Skeletal muscle cell (primary cell): ENCODE measurements around the gene WDFY4.

Source experiments
- DNase-seq: peaks from one replicate; pipeline ENCODE4 v3.0.0-alpha.2; 2010; ENCODE audit warnings: low read depth
- H3K4me3 ChIP-seq: 2 replicates; pipeline ENCODE4 v1.5.1; 2011; ENCODE audit warnings: low read depth, mild to moderate bottlenecking, control low read depth, low read length, moderate library complexity

Gene WDFY4

GRCh38 chr10:48944171-48944570 lies 259.5 kb downstream of the WDFY4 start:
- H3K4me3 ChIP-seq, result no peak overlapping the region
- no peak for DNase-seq

- H3K4me3 ChIP-seq, result no peak overlapping the region
- no peak for DNase-seq
Measured at GRCh38 chr10:48945441-48946130, 260.9 kb downstream of the WDFY4 start.

DNA sequence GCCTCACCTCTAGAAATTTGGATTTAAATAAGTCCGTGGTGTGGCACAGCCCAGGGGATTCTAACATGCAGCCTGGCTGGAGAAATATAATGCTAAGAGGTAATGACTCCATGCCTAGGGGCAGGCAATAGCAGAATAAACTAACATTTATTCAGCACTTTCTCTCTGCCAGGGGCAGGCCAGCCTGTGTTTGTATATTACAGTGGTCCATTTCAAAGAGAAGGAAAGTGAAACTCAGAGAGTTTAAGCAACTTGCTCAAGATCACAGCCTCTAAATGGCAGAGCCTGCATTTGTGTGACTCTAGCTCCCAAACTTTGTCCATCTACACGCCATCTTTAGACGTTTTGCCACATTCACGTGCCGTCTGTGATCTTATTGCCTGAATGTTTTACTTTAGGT lies 261.7 kb downstream of the WDFY4 start:
- no peak overlapping the region for H3K4me3 ChIP-seq
- DNase-seq, result no peak

DNA sequence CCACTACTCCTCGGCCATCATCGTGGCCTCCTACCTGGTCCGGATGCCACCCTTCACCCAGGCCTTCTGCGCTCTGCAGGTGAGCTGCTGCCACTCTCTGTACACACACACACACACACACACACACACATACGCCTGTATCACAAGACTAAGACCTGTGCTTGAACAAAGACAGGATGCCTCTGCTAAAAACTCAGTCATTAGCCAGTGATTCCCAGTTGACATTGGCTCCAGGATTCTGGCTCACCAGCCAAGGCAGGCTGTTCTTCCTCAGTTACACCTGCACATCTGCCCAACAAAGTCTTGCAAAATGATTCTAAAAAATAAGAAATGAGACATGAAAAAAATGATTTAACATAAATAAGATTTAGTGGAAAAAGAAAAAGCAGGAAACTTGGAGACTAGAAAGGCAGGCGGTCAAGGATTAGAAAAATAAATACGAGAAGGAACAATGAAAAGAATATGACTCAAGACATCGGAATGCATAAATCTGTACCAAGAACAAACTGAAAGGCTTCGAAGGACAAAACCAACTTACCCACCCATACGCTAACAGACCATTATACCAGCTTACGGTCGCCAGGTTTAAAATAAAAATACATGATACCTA lies 262.3 kb downstream of the WDFY4 start:
- DNase-seq, result no peak
- H3K4me3 ChIP-seq, result no peak overlapping the region

- no peak for DNase-seq
- H3K4me3 ChIP-seq, result no peak overlapping the region
Measured at GRCh38 chr10:48947690-48948469, 263.2 kb downstream of the WDFY4 start.

DNA sequence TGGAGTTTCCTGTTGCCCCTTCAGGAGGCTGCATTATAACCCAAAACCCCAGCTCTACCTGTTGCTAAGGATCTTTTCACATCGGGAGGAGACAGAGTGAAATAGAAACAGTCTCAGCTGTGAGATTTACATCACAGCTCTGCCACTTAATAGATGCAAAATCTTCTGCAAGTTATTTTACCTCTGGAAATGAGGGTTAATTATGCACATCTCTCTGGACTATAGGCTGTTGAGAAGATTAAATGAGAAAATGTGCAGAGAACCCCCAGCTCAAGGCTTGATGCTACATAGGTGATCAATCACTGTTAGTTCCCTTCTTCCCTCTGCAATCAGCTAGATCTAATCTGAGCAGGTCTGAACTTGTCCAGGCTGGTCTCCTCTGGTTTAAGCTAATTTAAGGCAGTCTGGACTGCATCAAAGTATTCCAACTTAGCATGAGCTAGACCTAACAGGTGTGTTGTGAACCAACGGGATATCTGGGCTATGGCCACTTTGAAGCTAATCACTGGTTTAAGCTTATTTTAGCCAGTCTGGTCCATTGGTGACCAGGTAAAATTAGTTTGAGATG lies 263.9 kb downstream of the WDFY4 start:
- no peak for DNase-seq
- no peak overlapping the region for H3K4me3 ChIP-seq

GRCh38 chr10:48951707-48952106 lies 267.0 kb downstream of the WDFY4 start:
- no peak overlapping the region for H3K4me3 ChIP-seq
- DNase-seq, result no peak

DNA sequence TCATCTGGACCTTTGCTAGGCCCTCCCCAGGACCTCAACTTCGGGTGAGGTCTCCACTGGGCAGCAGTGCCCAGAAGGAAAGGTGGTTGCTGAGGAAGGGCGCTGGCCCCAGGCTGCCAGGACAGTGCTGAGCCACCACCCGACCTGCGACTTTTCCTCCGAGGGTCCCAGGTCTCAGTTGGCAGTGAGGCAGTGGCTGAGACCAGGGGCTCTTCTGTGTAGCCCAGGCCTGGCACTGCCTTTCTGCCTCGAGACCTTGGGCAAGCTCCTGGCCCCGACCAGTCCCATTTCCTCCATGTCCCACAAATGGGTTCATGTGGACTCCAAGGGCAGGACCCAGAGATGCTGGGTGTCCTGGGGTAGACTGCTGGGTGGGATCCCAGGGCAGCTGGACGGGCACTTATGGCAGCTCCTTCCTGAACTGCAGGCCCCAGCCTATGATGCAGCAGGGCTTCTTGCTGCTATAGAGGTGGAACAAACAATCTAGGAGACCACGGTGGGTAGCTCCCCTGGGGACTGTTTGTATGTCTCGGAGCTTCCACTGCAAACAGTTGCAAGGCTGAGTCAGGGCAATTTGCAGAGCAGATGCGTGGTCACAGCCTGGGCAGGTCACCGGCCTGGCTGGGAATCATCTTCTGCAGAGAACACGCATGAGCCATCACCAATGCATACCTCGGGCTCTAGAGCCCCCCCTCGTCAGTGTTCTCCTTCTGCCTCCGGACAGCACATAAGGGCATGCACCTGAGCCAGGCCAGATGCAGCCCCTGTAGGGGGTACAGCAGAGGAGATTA lies 272.9 kb downstream of the WDFY4 start:
- DNase-seq, result no peak

GRCh38 chr10:48958598-48959190 lies 274.0 kb downstream of the WDFY4 start:
- DNase-seq, result no peak
- H3K4me3 ChIP-seq, result no peak overlapping the region

More for the DNA sequence above, 272.9 kb downstream of the WDFY4 start:
- H3K4me3 ChIP-seq, result no peak overlapping the region

- no peak overlapping the region for H3K4me3 ChIP-seq
- no peak for DNase-seq
Measured at GRCh38 chr10:48964038-48964437, 279.4 kb downstream of the WDFY4 start.

DNA sequence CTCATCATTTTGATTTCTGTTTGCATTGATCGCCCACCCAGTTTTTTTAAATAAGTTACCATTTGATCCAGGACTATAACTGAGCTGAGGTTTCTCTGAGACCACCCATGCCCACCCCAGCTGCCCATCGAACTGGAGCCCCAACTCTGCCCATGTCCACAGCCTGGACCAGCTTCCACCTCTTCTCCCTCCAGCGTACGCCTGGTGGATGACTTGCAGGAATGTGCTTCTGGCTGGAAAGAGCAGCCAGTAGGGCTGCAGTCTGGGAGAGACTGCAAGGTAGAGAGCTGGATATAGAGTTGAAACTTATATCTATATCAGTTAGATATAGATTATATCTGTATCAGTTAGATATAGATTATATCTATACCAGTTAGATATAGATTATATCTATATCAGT lies 280.8 kb downstream of the WDFY4 start:
- H3K4me3 ChIP-seq, result no peak overlapping the region
- DNase-seq, result no peak

DNA sequence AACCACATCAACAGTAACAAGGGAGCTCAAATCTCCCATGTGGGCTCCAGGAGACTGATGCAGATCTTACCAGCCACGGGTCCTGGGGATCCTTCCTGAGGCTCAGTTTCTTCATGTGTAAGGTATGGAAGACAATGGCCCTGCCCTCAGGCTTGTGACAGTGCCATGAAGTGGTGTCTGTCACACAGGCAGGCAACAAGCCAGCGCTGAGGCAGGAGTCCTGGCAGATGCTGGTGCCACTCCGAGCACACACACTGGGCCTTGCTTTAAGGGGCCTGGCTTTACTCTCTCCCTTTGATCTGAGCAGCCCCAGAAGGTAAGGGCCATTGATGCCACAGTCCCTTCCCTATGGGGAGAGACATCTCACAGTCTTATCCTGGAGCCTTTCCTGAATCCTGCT lies 283.4 kb downstream of the WDFY4 start:
- no peak for DNase-seq
- H3K4me3 ChIP-seq, result no peak overlapping the region

DNA sequence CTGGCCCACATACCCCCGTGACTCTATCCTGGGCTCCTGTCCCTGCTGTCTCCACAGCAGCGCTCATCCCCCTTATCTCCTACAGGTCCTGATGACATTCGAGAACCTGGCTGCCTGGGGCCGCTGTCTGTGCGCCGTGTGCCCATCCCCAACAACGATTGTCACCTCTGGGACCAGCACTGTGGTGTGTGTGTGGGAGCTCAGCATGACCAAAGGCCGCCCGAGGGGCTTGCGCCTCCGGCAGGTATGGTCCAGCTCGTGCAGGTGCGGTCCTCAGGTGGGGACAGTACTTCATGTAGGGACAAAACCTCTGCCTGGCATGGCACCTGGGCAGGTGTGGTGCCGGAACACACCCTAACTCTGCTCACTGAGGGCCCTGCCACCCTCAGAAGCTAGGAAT lies 285.4 kb downstream of the WDFY4 start:
- H3K4me3 ChIP-seq, result no peak overlapping the region
- no peak for DNase-seq

DNA sequence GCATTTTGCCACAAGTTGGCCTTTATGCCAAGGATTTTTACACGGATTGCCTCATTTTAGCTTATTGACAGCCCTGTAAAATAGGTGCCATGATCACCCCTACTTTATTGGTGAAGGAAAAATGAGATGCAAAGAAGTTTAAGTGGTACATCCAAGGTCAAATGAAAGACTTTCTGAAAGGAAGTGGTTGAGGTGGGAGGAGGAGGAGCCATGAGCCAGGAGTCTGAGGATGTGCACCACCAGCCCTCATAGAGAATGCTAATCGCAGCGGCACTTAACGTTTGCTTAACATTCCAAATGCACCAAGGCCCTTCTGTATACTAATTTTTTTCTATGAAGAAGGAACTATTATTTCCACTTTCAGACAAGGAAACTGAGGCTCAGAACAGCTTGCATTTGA lies 286.0 kb downstream of the WDFY4 start:
- H3K4me3 ChIP-seq, result no peak overlapping the region
- DNase-seq, result no peak

DNA sequence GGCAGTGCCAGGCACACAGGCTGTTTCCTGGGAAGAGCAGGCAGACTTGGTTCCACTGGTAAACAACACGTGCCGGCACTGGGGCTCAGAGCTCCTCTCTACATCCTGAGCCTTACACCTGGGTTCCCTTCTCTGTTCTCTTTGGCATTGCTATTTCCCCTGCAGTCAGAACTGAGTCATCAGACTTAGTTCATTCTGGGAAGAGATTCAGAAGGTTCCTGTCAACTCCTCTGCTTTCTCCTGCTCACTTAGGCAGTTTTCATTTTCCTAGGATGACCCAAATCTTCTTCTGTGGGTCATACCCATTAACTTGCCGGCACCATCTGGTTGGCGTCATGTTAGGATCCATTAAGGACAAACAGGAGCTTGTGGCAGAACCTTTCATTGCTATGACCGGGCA lies 288.4 kb downstream of the WDFY4 start:
- H3K4me3 ChIP-seq, result no peak overlapping the region
- no peak for DNase-seq

DNA sequence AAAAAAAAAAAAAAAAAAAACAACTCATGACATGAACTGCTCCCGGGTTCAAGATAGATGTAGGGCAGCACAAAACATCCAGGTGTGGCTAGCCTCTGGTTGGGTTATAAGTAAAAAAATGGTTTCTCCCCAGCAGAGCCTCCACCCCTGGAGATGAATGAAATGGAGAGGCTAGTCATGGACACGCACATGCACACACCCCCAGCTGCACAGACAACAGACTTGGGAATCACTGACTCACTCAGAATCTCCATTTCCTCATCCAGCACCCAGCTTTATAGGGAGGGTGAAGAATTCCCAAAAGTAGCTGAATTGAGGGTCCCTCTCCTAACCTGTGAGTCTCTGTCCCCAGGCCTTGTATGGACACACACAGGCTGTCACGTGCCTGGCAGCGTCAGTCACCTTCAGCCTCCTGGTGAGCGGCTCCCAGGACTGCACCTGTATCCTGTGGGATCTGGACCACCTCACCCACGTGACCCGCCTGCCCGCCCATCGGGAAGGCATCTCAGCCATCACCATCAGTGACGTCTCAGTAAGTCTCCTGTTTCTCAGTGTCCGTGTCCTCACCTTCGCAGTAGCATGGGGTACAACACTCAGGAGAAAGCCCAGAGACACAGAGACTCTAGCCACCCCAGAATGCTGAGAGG lies 290.0 kb downstream of the WDFY4 start:
- DNase-seq, result no peak
- no peak overlapping the region for H3K4me3 ChIP-seq

DNA sequence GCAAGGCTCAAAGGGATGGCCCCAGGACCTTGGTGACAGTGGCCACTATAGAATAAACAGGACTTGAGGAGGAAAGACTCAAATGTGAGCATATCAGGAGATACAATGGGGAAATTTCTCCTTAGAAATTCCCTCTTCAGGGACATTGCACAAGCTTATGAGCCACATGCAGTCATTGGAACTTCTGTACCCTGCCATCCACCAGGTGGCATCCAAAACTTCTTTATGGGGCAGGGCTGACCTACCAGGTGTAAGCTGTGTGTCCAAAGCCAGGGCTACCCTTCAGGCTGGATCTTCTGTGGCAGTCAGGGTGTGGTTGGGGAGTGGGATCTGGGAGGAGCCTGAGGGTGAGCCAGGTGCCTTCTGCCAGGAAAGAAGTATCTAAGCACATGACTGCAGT lies 291.5 kb downstream of the WDFY4 start:
- no peak for DNase-seq
- no peak overlapping the region for H3K4me3 ChIP-seq

DNA sequence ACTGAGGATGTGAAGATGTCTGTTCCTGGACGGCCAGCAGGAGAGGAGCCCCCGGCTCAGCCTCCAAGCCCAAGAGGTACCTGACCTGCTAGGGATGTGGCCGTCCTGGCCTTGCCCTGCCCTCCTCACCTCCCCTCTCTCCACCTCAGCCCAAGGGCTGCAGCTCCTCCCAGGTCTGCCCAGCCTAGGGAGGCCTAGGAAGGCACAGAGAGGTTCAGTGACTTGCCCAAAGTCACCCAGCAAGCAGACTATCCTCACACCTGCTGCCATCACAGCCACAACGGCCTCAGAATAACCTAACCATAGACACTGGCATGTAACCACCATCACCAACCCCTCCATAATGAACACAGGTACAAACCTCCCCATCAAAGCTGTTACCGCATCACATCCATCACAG lies 293.6 kb downstream of the WDFY4 start:
- no peak overlapping the region for H3K4me3 ChIP-seq
- DNase-seq, result no peak
